Common myeloid progenitor, CD34-positive (primary cell): ENCODE results near the gene TLCD1.

Experiments
- CTCF ChIA-PET: fragments of 350-600 bp; sonication (Branson Sonifier 250); formaldehyde crosslinking; loops from one replicate; lab custom pipeline; 2021; ENCODE audit warnings: antibody characterized with exemption; lab: Charles Lee
- POLR2A ChIA-PET: fragments of 350-600 bp; sonication (Branson Sonifier 250); formaldehyde crosslinking; loops from one replicate; lab custom pipeline; 2021; ENCODE audit warnings: antibody characterized with exemption; lab: Charles Lee
- DNase-seq, 3 donors: peaks; one replicate each; pipeline versions ENCODE4 v3.0.0 to v3.0.0-alpha.2; 2013
- H3K27ac ChIP-seq, 2 experiments: 1 replicate in 1 of 2; 2 replicates in 1 of 2; pipeline ENCODE4 v1.7.0; 2013; ENCODE audit warnings: inconsistent platforms in 2 of 2, low read length in 2 of 2, mild to moderate bottlenecking in 2 of 2, low read depth in 1 of 2, moderate library complexity in 1 of 2; ENCODE audit not compliant: severe bottlenecking in 2 of 2, insufficient read depth in 1 of 2, poor library complexity in 1 of 2
- H3K27me3 ChIP-seq, 5 experiments: replicated peaks in 2 of 5; 1 replicate in 3 of 5; 2 replicates in 2 of 5; pipeline versions ENCODE4 v1.6.1 to v1.7.0; 2013; ENCODE audit warnings: low read length in 4 of 5, mild to moderate bottlenecking in 2 of 5, moderate library complexity in 2 of 5, inconsistent platforms in 1 of 5; ENCODE audit not compliant: insufficient read depth in 5 of 5, control insufficient read depth in 4 of 5
- H3K36me3 ChIP-seq, 4 experiments: 1 replicate in 2 of 4; 2 replicates in 2 of 4; pipeline versions ENCODE4 v1.6.1 to v1.7.0; 2013; ENCODE audit warnings: low read length in 3 of 4, control low read depth in 1 of 4, mild to moderate bottlenecking in 1 of 4; ENCODE audit not compliant: control insufficient read depth in 4 of 4, insufficient read depth in 4 of 4
- H3K4me1 ChIP-seq, 4 experiments: 1 replicate in 3 of 4; 2 replicates in 1 of 4; pipeline versions ENCODE4 v1.6.1 to v1.7.1; 2013; ENCODE audit warnings: low read length in 3 of 4, mild to moderate bottlenecking in 3 of 4, control low read depth in 1 of 4, inconsistent platforms in 1 of 4, moderate library complexity in 1 of 4; ENCODE audit not compliant: control insufficient read depth in 4 of 4, insufficient read depth in 4 of 4; ENCODE audit errors: control extremely low read depth in 1 of 4
- H3K4me3 ChIP-seq, 7 experiments: 1 replicate in 4 of 7; 2 replicates in 3 of 7; pipeline versions ENCODE4 v1.5.1 to v1.7.0; 2013; ENCODE audit warnings: mild to moderate bottlenecking in 7 of 7, low read length in 6 of 7, moderate library complexity in 6 of 7, inconsistent platforms in 2 of 7, low read depth in 2 of 7, control low read depth in 1 of 7; ENCODE audit not compliant: insufficient read depth in 4 of 7, control insufficient read depth in 1 of 7; ENCODE audit errors: extremely low read depth in 1 of 7
- H3K9me3 ChIP-seq, 5 experiments: 1 replicate in 4 of 5; 2 replicates in 1 of 5; pipeline versions ENCODE4 v1.6.1 to v1.7.1; 2013; ENCODE audit warnings: low read length in 4 of 5, mild to moderate bottlenecking in 2 of 5, inconsistent platforms in 1 of 5, low read depth in 1 of 5, moderate library complexity in 1 of 5; ENCODE audit not compliant: control insufficient read depth in 4 of 5, insufficient read depth in 2 of 5; ENCODE audit errors: control extremely low read depth in 1 of 5
- WGBS: methylation state at CpG from one replicate; pipeline ENCODE4 v1.1.5; 2013; ENCODE audit not compliant: insufficient coverage; 5-methylcytosine and 5-hydroxymethylcytosine counted together

TLCD1 gene

GRCh38 chr17:28689011-28689410 lies 37.0 kb downstream of the TLCD1 start:
- no peak for DNase-seq
- WGBS: 100% methylated on average over 1 of the region's 3 CpGs
- peaks cover 31 to 89% (median 70%) of the 10 kb centered on the region in 4 experiments for H3K36me3 ChIP-seq
- ChIA-PET POLR2A (interaction anchor here (1.0 kb wide), 1 partner anchor 22 kb away, joined by 3 read pairs; no protein-coding TSS in a partner anchor), CTCF (interaction anchor here (1.2 kb wide), 1 partner anchor 24 kb away, joined by 4 read pairs; no protein-coding TSS in a partner anchor)
- H3K4me3 ChIP-seq: no peak overlapping the region
- H3K4me1 ChIP-seq: no peaks in the 10 kb centered on the region
- no peak overlapping the region for H3K27ac ChIP-seq
- H3K9me3 ChIP-seq: no peaks in the 10 kb centered on the region
- H3K27me3 ChIP-seq: no peaks in the 10 kb centered on the region

GRCh38 chr17:28688481-28688880 lies 37.6 kb downstream of the TLCD1 start:
- no peaks in the 10 kb centered on the region for H3K9me3 ChIP-seq
- no peak overlapping the region for H3K27ac ChIP-seq
- WGBS: 100% methylated on average over 1 of the region's 4 CpGs
- ChIA-PET POLR2A (interaction anchor here (0.7 to 1.0 kb wide), 2 partner anchors 23 to 44 kb away, joined by 3 read pairs; no protein-coding TSS in a partner anchor), CTCF (interaction anchor here (1.2 to 2.0 kb wide), 2 partner anchors 12 to 23 kb away, joined by 4 to 7 read pairs; no protein-coding TSS in a partner anchor)
- H3K36me3 ChIP-seq: peaks cover 31 to 89% (median 69%) of the 10 kb centered on the region in 4 experiments
- no peak for DNase-seq
- H3K4me3 ChIP-seq: no peak overlapping the region
- no peaks in the 10 kb centered on the region for H3K4me1 ChIP-seq
- no peaks in the 10 kb centered on the region for H3K27me3 ChIP-seq

- CTCF ChIA-PET: interaction anchor here (2.0 kb wide), 1 partner anchor 10 kb away, joined by 7 read pairs; no protein-coding TSS in a partner anchor
- 94% methylated on average over 3 of the region's 4 CpGs for WGBS
- H3K4me1 ChIP-seq: no peaks in the 10 kb centered on the region
- no peak for DNase-seq
- H3K9me3 ChIP-seq: no peaks in the 10 kb centered on the region
- no peaks in the 10 kb centered on the region for H3K27me3 ChIP-seq
- POLR2A ChIA-PET: no interaction called here
- peaks cover 35 to 97% (median 87%) of the 10 kb centered on the region in 4 experiments for H3K36me3 ChIP-seq
- no peak overlapping the region for H3K4me3 ChIP-seq
- H3K27ac ChIP-seq: no peak overlapping the region
Observed at GRCh38 chr17:28686296-28686695, 39.7 kb downstream of the TLCD1 start.

GRCh38 chr17:28685366-28685765 lies 40.7 kb downstream of the TLCD1 start:
- CTCF ChIA-PET: no interaction called here
- H3K27me3 ChIP-seq: no peaks in the 10 kb centered on the region
- H3K36me3 ChIP-seq: peaks cover 28 to 98% (median 88%) of the 10 kb centered on the region in 4 experiments
- POLR2A ChIA-PET: no interaction called here
- no peaks in the 10 kb centered on the region for H3K9me3 ChIP-seq
- H3K4me3 ChIP-seq: no peak overlapping the region
- no peak overlapping the region for H3K27ac ChIP-seq
- no peak for DNase-seq
- 96% methylated on average over 4 of the region's 5 CpGs for WGBS
- no peaks in the 10 kb centered on the region for H3K4me1 ChIP-seq

DNA sequence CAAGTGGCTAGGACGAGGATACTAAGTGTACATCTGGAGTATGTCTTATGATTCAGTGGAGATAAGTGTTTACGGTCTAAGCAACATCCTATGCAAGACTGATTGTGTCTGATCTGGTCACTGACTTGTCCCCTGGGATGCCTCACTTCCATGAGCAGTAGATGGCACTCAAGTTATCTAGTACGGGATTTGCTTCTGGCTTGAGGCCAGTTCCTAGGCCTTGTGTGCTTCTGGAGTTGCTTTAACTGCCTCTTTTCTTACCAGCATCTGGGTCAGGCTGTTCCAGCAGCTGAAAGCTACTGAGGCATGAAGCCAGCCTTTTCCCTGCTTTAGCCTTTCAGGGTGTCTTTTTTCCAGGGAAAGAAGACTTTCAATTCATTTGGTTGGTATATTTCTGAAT lies 41.1 kb downstream of the TLCD1 start:
- H3K36me3 ChIP-seq: peaks cover 26 to 95% (median 85%) of the 10 kb centered on the region in 4 experiments
- peak in 2 of 3 donors; percentile 6 to 10 for DNase-seq
- 88% methylated on average over 3 of the region's 3 CpGs for whole genome bisulfite sequencing
- H3K27ac ChIP-seq: no peak overlapping the region
- H3K4me3 ChIP-seq: no peak overlapping the region
- no peaks in the 10 kb centered on the region for H3K4me1 ChIP-seq
- H3K27me3 ChIP-seq: no peaks in the 10 kb centered on the region
- POLR2A ChIA-PET: no interaction called here
- CTCF ChIA-PET: interaction anchor here (0.8 kb wide), 1 partner anchor 39 kb away, joined by 3 read pairs; no protein-coding TSS in a partner anchor
- H3K9me3 ChIP-seq: no peaks in the 10 kb centered on the region

GRCh38 chr17:28682655-28683054 lies 43.4 kb downstream of the TLCD1 start:
- H3K27ac ChIP-seq: no peak overlapping the region
- WGBS: 98% methylated on average over 4 of the region's 11 CpGs
- ChIA-PET POLR2A (no interaction called here), CTCF (interaction anchor here (0.8 to 2.0 kb wide), 6 partner anchors 8 to 20 kb away, joined by 3 to 4 read pairs (median 4); partner anchors contain the start of genes SDF2 and SUPT6H)
- H3K4me1 ChIP-seq: no peaks in the 10 kb centered on the region
- DNase-seq: no peak
- H3K4me3 ChIP-seq: no peak overlapping the region
- peaks cover 20 to 94% (median 75%) of the 10 kb centered on the region in 4 experiments for H3K36me3 ChIP-seq
- H3K27me3 ChIP-seq: no peaks in the 10 kb centered on the region
- no peaks in the 10 kb centered on the region for H3K9me3 ChIP-seq

- peak; percentile 11 to 35 (median 32) for DNase-seq
- peaks cover 42 to 93% (median 71%) of the 10 kb centered on the region in 4 experiments for H3K36me3 ChIP-seq
- WGBS: 98% methylated on average over 6 of the region's 7 CpGs
- ChIA-PET POLR2A (no interaction called here), CTCF (interaction anchor here (0.7 to 4.6 kb wide), 11 partner anchors 8 to 35 kb away, joined by 3 to 36 read pairs (median 5); partner anchors contain the start of genes BLTP2, SDF2 and SUPT6H)
- H3K27me3 ChIP-seq: no peaks in the 10 kb centered on the region
- no peaks in the 10 kb centered on the region for H3K9me3 ChIP-seq
- H3K4me1 ChIP-seq: no peaks in the 10 kb centered on the region
- H3K4me3 ChIP-seq: no peak overlapping the region
- H3K27ac ChIP-seq: no peak overlapping the region
Observed at GRCh38 chr17:28675980-28676379, 50.1 kb downstream of the TLCD1 start.
